Measurements from ENCODE around the gene NPY2R.
A peak's percentile ranks its signal among the peaks of the same experiment; 100 is the strongest.

Gene NPY2R

GRCh38 chr4:155207534-155208257 lies 740 bp upstream of the NPY2R start:
- Histone ChIP-seq H3K27me3 (peaks cover 0 to 28% of the 10 kb centered on the region in 2 donors), H3K4me3 (peak overlapping the region; percentile 35 to 41)
- no peak for DNase-seq

GRCh38 chr4:155220025-155220424 lies 11.6 kb downstream of the NPY2R start:
- no peak for TF ChIP-seq CTCF (IDR thresholded peaks at IDR 0.05)
- no peaks in the 10 kb centered on the region for H3K4me1 ChIP-seq
- no peak overlapping the region for H3K27ac ChIP-seq
- DNase-seq: no peak
- H3K27me3 ChIP-seq: no peaks in the 10 kb centered on the region
- no peaks in the 10 kb centered on the region for H3K9me3 ChIP-seq
- no peaks in the 10 kb centered on the region for H3K36me3 ChIP-seq
- intact Hi-C loops (cut with DNase I; ENCODE audit: low total_unique reads): no loop called here
- H3K4me3 ChIP-seq: no peak overlapping the region

More at GRCh38 chr4:155207534-155208257, 740 bp upstream of the NPY2R start:
- no peak for TF ChIP-seq CTCF (IDR thresholded peaks at IDR 0.05)
- H3K27ac ChIP-seq: no peak overlapping the region
- no peaks in the 10 kb centered on the region for H3K36me3 ChIP-seq
- H3K9me3 ChIP-seq: no peaks in the 10 kb centered on the region
- H3K4me1 ChIP-seq: peaks cover 0 to 21% (median 12%) of the 10 kb centered on the region in 4 donors
- intact Hi-C loops (cut with DNase I; ENCODE audit: low total_unique reads): no loop called here

- H3K27ac ChIP-seq: no peak overlapping the region
Observed at GRCh38 chr4:155227131-155227530, 18.7 kb downstream of the NPY2R start.

DNA sequence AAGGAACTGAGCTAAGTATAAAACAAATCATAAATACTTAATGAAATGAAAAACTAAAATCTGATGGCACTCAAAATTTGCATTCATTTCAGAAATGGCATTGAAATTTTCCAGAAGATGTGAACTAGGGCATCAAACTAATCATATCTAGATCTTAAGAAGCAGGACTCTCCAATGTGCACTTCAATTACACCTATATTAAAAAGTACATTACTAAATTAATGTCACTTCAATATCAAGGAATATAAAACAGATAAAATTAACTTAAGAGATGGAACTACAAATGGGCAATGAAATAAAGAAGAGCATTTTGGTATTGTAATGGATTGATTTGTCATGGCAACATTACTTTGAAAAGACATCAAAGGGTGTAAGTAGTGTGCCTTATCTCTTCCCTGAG lies 20.3 kb downstream of the NPY2R start:
- intact Hi-C loops (cut with DNase I; ENCODE audit: low total_unique reads): no loop called here
- no peaks in the 10 kb centered on the region for H3K4me1 ChIP-seq
- no peak for DNase-seq
- H3K36me3 ChIP-seq: no peaks in the 10 kb centered on the region
- H3K9me3 ChIP-seq: no peaks in the 10 kb centered on the region
- H3K27me3 ChIP-seq: no peaks in the 10 kb centered on the region
- no peak for TF ChIP-seq CTCF (IDR thresholded peaks at IDR 0.05)
- H3K4me3 ChIP-seq: no peak overlapping the region
- H3K27ac ChIP-seq: no peak overlapping the region

More at GRCh38 chr4:155227131-155227530, 18.7 kb downstream of the NPY2R start:
- no peak for DNase-seq
- no peaks in the 10 kb centered on the region for H3K9me3 ChIP-seq
- intact Hi-C loops (cut with DNase I; ENCODE audit: low total_unique reads): no loop called here
- H3K4me3 ChIP-seq: no peak overlapping the region
- no peaks in the 10 kb centered on the region for H3K36me3 ChIP-seq
- no peaks in the 10 kb centered on the region for H3K27me3 ChIP-seq
- no peak for TF ChIP-seq CTCF (IDR thresholded peaks at IDR 0.05)
- H3K4me1 ChIP-seq: no peaks in the 10 kb centered on the region

DNA sequence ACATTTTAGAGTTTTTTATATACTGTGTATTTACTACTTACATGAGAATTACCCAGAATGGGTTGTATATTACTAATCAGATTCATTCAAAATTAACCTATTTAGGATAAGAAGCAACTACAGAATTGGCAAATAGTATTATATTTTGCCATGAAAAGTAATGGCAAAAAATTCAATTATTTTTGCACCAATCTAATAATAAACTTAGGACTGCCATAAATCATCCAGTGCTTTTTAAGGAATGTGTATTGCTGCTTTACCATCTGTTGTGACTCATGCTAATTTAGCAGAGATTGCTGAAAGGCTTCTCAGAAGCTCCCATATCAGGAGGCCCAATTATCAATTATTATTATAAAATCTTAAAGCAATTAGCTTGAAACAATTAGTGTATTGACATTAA lies 24.0 kb downstream of the NPY2R start:
- intact Hi-C loops (cut with DNase I; ENCODE audit: low total_unique reads): no loop called here
- Histone ChIP-seq H3K9me3 (no peaks in the 10 kb centered on the region), H3K36me3 (no peaks in the 10 kb centered on the region), H3K27ac (no peak overlapping the region), H3K4me1 (no peaks in the 10 kb centered on the region), H3K27me3 (no peaks in the 10 kb centered on the region), H3K4me3 (no peak overlapping the region)
- DNase-seq: no peak
- no peak for TF ChIP-seq CTCF (IDR thresholded peaks at IDR 0.05)

Data from tibial artery (tissue), 4 donors.